GM12873 (cell line): Measurements from ENCODE around the gene UBXN10.

Experiments
- TF ChIP-seq, protein P1 (sequence below): IDR thresholded peaks from 2 replicates; pipeline ENCODE4 v1.5.1; 2012; ENCODE audit warnings: low read depth, mild to moderate bottlenecking, moderate library complexity, low read length, control low read depth; ENCODE audit not compliant: insufficient read depth; ENCODE audit errors: missing control alignments

Gene UBXN10

DNA sequence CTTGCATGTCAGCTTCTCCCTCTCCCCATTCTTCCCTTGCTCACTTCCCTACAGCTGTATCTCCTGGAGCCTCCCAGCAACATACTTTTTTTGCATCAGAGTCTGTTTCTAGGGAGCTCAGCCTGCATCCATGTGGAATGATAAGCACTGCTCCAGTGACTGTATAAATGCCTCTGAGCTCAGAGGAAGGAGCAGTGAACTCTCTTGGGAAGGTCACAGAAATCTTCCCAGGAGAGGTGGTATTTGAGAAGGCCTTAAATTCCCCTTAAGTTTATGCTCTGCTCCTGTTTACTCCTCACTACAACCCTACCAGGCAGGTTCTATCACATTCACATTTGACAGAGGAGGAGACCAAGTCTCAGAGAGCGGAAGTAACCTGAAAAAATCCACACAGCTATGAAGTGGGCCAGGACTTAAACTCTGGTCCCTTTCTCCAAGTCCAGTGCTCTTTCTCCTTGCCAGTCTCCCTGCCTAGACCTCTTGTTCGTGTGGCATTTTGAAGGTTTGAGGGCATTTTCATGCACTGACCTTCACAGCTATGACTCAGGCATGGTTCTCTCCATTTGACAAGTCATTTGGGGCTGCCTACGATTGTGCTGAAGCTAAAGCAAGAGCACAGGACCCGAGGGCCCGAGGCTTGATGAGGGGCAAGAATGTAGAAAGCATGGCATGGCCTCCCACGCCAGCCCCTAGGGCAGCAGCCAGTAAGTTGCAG is 5.6 kb upstream of the UBXN10 start:
- TF ChIP-seq, protein P1, sequence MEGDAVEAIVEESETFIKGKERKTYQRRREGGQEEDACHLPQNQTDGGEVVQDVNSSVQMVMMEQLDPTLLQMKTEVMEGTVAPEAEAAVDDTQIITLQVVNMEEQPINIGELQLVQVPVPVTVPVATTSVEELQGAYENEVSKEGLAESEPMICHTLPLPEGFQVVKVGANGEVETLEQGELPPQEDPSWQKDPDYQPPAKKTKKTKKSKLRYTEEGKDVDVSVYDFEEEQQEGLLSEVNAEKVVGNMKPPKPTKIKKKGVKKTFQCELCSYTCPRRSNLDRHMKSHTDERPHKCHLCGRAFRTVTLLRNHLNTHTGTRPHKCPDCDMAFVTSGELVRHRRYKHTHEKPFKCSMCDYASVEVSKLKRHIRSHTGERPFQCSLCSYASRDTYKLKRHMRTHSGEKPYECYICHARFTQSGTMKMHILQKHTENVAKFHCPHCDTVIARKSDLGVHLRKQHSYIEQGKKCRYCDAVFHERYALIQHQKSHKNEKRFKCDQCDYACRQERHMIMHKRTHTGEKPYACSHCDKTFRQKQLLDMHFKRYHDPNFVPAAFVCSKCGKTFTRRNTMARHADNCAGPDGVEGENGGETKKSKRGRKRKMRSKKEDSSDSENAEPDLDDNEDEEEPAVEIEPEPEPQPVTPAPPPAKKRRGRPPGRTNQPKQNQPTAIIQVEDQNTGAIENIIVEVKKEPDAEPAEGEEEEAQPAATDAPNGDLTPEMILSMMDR, result no peak

DNA sequence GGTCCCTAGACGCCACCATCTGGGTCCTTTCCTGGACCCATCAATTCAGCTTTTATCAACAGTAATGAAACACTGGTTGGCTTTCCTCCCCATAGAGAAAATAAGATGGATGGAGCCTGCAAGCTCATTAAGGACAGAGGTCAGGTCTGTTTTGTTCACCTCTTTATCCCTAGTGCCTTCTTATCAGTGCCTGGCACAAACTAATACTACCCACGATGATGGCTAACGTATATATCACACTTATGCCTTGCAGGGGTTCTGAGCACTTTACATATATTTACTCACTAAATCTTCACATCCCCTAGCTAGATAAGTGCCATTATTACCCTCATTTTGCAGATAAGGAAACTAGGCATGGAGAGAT is 5.1 kb upstream of the UBXN10 start:
- TF ChIP-seq, protein P1, result no peak

DNA sequence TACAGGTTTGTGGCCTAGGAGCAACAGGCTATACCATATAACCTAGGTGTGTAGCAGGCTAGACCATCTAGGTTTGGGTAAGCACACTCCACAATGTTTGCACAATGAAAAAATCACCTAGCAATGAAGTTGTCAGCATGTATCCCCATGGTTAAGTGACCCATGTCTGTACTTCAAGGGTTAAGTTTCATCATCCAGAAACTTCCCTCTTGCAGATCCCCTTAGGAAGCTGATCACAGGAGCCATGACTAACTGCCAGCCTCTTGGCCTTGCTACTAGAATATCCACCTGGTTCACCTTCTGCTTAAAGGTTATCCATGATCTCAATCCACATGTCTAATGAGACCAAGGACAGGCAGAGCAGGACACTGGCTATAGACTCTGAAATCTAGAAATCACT is 3.5 kb upstream of the UBXN10 start:
- TF ChIP-seq, protein P1, result no peak

DNA sequence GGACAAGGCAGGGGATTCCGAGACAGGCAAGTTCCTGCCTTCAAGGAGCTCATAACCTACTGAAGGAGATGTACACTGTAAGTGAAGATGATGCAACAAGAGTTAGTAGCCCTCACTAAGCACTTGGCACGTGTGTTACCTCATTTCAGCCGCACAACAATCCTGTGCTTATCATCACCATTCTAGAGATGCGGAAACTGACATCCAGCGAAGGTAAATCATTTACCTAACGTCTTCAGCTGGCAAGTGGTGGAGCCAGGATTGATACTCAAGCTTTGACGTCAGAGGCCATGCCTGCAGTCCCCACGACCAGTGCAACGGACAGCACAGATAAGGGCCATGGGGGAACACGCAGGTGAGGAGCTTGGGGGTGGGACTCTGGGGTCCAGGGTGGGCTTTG is 2.9 kb upstream of the UBXN10 start:
- TF ChIP-seq, protein P1, result no peak

DNA sequence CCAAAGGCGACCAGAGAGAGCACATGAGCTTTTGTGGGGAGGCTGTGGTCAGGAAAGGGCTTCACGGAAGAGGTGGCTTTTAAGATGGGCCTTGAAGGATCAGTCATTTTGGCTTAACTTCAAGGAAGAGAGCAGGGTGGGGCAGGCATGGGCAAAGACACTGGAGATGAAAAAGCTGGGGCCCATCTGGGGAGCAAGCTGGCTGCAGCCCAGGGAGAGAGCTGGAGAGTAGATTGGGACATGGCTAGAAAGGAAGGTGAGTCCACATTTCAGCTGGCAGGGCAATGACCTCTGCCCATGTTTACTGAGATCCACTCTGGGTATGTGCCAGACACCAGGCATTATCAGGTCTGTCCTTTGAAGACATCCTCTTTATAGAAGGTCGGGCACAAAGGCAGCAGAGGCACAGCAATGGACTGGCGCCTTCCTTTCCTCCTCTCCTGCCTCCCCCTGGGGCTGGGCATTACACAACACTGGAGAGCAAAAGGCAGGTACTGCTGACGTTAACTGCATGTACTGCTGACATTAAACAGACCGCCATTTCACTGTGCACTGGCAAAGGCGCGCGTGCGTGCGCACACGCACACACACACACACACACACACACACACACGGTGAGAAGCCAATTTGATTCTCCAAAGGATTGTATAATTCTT is 2.2 kb upstream of the UBXN10 start:
- TF ChIP-seq, protein P1, result no peak

DNA sequence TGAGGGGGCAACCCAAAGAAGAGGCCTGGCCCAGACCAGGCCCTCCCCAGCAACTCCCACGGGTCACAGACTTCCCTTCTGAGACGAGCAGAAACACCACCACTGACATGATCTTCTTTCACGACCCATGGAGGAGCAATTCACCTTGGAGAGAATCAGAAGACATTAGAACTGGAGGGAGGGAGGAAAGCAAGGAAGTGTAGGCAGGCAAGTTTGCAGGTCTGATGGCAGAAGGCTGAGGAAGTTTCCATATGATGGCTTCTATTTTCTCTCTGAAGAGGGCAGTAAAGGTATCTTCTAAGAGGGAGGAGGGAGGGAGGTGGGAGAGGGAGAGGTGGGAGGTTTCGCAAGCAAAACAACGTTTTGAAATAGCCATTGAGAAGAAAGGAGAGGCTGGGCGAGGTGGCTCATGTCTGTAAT is 1.4 kb upstream of the UBXN10 start:
- TF ChIP-seq, protein P1, result no peak

DNA sequence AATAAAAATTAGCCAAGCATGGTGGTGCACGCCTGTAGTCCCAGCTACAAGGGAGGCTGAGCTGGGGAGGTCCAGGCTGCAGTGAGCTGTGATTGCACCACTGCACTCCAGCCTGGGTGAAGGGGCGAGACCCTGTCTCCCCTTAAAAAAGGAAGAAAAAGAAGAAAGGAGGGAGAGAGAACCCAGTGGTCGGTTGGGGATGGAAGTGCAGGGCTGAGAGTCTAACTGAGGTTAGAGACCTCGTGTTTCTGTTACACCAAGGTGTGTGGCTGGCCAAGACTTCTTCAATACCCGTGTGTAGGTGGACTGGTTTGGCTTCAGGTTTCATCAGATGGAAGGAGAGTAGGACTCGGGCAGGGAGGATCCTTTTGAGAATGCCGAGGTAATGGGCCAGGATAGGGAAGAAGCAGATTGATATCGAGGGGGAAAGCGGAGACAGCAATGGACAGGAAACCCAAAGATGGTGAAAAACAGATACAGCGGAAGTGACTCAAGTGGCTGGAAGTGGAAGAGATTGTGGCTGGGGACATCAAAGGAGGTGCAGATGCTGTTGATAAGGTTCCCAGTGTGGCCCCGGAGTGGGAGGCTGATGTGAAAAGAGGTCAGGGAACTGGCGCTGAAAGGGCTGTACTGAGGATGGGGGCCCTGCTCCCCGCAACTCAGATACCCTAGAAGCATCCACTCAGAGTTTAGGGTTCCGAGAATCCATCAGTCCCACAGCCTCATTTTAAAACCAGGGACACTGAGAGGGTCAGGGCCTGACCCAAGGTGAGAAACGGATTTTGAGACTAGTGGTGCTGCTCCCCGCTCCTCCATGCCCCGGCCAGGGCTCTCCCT is 681 bp upstream of the UBXN10 start:
- TF ChIP-seq, protein P1, result no peak
